ENCODE data around the gene ESCO1.
"Not testable (repeated sequence)": the region's sequence is repeated elsewhere in the genome, so short reads cannot be mapped to it uniquely, and the experiment has no call there.

GRCh38 chr18:21611401-21612124 lies 11.1 kb upstream of the ESCO1 start:
- TF ChIP-seq, protein P1, sequence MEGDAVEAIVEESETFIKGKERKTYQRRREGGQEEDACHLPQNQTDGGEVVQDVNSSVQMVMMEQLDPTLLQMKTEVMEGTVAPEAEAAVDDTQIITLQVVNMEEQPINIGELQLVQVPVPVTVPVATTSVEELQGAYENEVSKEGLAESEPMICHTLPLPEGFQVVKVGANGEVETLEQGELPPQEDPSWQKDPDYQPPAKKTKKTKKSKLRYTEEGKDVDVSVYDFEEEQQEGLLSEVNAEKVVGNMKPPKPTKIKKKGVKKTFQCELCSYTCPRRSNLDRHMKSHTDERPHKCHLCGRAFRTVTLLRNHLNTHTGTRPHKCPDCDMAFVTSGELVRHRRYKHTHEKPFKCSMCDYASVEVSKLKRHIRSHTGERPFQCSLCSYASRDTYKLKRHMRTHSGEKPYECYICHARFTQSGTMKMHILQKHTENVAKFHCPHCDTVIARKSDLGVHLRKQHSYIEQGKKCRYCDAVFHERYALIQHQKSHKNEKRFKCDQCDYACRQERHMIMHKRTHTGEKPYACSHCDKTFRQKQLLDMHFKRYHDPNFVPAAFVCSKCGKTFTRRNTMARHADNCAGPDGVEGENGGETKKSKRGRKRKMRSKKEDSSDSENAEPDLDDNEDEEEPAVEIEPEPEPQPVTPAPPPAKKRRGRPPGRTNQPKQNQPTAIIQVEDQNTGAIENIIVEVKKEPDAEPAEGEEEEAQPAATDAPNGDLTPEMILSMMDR (optimal IDR thresholded peaks at IDR 0.05 in 1 of 3, IDR thresholded peaks at IDR 0.05 in 1 of 3, conservative IDR thresholded peaks at IDR 0.05 in 1 of 3; ENCODE audit: extremely low read depth in 1 of 3, insufficient read depth in 2 of 3, low read length in 3 of 3): not testable (repeated sequence)
- not testable (repeated sequence) for TF ChIP-seq EZH2 (IDR thresholded peaks at IDR 0.05; ENCODE audit: low read length)
